Stimulated activated CD8-positive, alpha-beta memory T cell treated with anti-CD3 and anti-CD28 coated beads, Interleukin-12 subunit alpha, Interleukin-12 subunit beta, amount 100 ng/mL, for 24 hours (primary cell): Measurements from ENCODE around the gene CYP39A1.

ENCODE experiments used
- DNase-seq: peaks from one replicate; pipeline ENCODE4 v3.0.0-alpha.2; 2020; ENCODE audit errors: extremely low read depth

CYP39A1 gene

GRCh38 chr6:46513533-46513932 is 139.1 kb downstream of the CYP39A1 start:
- DNase-seq, result no peak

GRCh38 chr6:46511320-46511719 is 141.3 kb downstream of the CYP39A1 start:
- DNase-seq, result no peak

DNA sequence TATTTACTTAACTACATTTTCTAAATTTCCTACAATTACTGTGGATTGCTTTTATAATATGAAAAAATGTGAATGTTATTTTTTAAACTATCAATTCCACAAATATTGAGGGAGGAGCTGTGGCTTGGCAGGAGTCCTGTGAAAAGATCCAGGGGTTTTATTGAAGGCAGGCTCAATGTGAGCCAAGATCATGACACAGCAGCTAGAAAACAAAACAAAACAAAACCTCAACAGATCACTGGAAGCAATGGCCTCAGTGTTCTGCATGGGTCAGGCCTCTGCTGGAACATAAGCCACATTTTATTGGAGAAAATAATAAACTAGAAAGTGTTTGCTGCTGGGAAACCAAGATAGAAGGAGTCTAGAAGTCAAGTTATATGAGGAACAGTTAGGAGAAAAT is 142.0 kb downstream of the CYP39A1 start:
- DNase-seq, result no peak

GRCh38 chr6:46509981-46510510 is 142.6 kb downstream of the CYP39A1 start:
- no peak for DNase-seq

DNA sequence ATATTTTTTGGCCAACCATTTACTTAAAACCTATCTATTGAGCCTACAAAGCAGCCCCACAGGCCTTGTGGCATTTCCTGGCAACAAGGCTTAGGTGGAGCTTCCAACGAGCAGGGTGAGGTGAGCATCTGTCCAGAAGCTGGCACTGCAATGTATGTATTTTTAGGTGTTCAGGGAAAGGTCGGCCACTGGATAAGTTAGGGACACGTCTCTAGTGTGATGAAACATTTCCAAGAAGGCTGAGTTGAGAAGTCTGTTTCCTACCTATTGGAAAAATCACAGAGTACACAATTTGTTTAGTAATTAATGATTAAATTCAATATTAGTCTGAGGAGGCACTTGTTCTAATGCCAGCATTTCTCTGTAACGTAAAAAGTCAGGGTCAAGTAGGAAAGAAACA is 143.6 kb downstream of the CYP39A1 start:
- no peak for DNase-seq

DNA sequence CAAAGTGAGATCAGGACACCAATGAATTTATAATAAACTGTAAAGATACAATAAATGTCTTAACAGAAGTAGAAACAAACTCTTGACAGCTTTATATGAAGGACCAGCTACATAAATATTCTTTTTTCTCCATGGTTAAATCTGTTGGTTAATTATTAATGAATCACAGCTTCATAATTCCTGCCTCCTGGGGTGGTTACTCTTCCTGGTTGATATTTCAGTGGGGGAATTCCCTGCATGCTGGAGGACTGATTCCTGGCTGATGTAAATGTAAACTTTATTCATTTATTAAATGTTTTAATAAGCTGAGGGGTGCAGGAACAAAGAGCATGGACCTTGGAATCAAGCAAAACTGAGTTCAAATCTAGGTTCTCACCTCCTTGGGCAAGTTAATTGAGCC is 145.2 kb downstream of the CYP39A1 start:
- no peak for DNase-seq

DNA sequence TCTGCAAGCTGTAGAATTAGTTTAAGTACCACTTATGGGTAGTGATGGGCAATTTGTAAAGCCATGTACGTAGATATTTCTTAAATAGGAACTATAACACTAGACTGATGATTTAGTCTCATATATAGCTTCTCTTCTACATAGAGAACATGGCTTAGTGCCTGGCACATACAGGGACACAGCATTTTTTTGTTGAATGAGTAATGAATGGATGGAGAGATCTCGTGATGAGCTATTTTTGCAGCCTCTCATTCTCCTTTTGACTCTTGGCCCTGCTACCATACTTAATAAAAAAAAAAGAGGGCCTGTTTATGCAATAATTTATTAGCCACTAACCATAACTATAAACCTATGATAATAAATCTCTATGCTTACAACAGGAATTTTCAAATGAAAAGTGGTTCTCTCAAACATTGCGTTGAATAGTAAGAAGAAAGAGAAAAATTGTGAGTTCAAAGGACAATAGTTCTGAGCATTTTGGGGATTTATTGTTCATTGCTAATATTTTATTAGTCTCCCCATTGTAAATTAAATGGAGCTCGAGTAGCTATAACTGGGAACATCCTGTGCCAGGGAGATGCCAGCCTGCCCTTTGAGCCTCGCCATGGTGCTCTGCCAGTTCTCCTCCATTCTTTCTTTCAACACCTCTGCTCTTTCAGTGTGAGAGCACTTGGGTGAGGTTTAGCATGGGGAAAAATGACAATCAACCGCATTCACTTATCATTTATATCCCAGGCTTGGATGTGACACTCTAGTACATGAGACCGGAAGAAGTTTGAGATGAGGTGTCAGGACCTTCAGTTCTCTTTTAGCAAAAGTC is 146.7 kb downstream of the CYP39A1 start:
- no peak for DNase-seq

- no peak for DNase-seq
Measured at GRCh38 chr6:46504242-46504641, 148.4 kb downstream of the CYP39A1 start.

DNA sequence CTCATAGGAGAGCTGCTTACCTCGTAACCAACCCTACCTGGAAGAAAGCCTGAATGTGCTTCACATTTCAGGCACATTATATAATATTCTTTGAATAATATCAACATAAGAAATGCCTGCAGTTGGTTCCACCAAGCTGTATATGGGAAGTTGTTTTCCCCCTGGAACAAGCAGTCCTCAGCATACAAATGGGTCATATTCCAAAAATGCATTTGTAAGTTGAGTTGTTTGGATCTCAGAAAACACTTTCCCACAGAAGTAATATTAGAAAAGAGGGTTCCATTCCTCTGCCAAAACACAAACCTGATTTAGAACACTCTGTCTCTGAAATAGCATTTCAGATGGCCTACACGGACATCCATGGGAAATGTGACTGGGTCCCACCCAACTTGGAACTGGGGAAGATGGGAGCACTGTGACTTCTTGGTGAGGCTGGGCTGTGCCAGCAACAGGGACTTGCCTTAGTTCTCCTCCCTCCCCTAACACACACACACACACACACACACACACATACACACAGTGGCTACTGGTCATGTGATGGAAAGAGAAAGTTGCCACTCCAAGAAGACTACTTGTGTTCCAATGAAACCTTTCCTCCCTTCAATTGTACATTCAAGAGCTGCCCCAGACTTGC is 150.0 kb downstream of the CYP39A1 start:
- no peak for DNase-seq

GRCh38 chr6:46501136-46502089 is 151.2 kb downstream of the CYP39A1 start:
- DNase-seq, result no peak

DNA sequence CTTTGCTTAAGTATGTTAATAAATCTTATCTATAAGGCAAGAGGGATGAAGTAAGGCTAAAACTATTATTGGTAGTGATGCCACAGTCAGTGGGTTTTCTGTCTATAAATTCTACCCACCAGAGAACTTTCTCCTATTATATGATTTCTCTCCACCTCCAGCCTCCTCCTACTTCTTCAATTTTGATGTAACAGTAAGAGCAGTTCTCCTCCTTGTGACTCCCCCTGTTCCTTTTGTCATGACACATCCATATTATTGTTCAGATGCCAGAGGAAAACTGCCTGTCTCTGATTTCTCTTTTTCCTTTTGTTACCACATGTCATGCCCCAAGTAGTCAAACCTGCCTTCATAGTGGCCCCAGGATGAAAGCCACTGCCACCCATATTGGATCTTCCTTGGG is 152.2 kb downstream of the CYP39A1 start:
- DNase-seq, result no peak
